ENCODE results near the gene ASB2. TPM values are rescaled to one million over a fixed set of nuclear protein-coding genes. Genes with fewer than 3 reads are reported as not detected.

ASB2 gene
- total RNA-seq, 2 experiments from 2014 or later = 26.4 to 29.1 TPM

DNA sequence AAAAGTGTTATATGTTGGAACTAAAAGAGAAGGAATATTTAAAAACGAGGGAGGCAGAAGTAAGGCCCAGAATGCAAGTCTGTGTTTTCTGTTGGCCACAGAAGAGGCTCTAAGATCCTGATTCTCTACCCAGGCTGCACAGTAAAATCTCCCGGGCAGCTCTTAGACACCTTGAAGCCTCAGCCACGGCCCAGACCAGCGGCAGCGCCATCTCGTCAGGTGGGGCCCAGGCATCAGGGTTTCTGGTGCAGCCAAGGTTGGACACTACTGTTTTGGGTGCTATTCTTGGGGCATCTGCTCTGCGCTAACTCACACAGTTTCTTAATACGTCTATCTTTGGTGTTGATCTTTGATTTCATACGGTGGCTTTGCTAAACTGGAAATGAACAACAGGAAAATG lies 32.4 kb downstream of the ASB2 start:
- H3K36me3 Mint-ChIP-seq = peaks cover 18% of the 10 kb centered on the region
- H3K4me3 Mint-ChIP-seq = no peak overlapping the region
- H3K27ac Mint-ChIP-seq = no peak overlapping the region
- peaks cover 2% of the 10 kb centered on the region for H3K27me3 Mint-ChIP-seq
- no peak for DNase-seq
- H3K4me1 Mint-ChIP-seq = peaks cover 17% of the 10 kb centered on the region
- H3K9me3 Mint-ChIP-seq = no peaks in the 10 kb centered on the region

DNA sequence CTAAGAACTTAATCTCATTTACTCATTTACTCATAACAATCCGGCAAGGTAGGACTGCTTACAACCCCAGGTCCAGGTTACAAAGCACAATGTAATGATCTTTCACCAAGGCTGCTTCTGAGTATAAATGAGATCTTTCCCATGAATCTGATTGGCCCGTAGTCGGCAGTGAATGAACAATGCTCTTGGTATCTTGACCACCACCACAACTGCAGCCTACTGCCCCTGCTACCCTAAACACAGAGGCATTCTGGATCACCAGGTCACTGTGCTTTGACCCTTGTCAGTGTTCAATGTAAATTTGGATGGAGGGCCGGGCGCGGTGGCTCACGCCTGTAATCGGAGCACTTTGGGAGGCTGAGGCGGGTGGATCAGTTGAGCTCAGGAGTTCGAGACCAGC lies 33.3 kb downstream of the ASB2 start:
- peaks cover 16% of the 10 kb centered on the region for H3K4me1 Mint-ChIP-seq

DNA sequence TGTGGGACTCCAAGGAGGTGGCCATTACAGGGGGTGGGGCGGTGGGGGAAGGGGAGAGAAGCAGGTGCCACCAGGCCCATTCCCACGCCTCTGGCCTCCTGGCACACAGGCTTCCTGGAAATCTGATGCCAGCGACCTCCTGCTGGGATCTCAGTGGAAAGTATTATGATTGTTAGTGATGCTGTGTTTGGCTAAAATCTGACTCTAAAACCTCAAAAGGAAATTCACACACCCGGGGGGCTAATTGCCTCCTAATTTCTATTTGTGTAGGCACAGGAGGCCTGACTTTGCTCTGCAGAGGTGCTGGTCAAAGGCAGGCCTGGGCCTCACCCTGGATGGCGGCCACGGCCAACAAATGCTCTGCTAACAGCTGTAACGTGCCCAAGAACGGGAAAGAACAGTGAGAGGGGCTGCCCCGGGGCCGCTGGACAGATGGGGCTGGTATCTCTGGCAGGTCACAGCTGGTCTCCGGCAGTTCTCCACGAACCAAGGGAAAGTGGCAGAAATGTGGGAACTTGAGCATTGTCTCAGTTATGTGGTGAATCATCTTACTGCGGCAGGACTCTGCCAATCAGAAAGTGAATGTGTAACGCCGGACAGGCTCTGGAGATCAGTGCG lies 35.0 kb downstream of the ASB2 start:
- Mint-ChIP-seq H3K4me3 (no peak overlapping the region), H3K27ac (peak overlapping the region; percentile 20), H3K4me1 (peaks cover 16% of the 10 kb centered on the region)

More for the DNA sequence above, 33.3 kb downstream of the ASB2 start:
- DNase-seq = no peak
- peaks cover 18% of the 10 kb centered on the region for H3K36me3 Mint-ChIP-seq
- no peaks in the 10 kb centered on the region for H3K9me3 Mint-ChIP-seq
- peaks cover 10% of the 10 kb centered on the region for H3K27me3 Mint-ChIP-seq
- no peak overlapping the region for H3K27ac Mint-ChIP-seq
- H3K4me3 Mint-ChIP-seq = no peak overlapping the region

DNA sequence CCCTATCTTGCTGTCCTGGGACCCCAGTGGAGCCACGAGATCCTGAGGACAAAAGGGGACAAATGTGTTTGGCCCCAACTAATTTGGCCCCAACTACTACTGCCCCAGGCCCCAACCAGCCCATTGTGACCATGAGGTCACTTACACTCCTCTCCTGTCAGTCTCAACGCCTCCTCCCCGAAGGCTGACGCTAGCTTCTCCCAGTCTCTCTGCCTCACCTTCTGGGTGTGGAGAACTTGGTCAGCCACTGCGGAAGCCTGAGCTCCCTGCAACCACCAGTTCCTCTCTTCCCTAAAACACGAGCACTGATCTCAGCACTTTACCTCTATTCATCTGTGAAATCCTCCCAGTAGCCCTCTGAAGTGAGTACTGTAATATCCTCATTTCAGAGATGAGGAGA lies 35.9 kb downstream of the ASB2 start:
- Mint-ChIP-seq H3K4me3 (no peak overlapping the region), H3K27me3 (peaks cover 20% of the 10 kb centered on the region), H3K27ac (peak overlapping the region; percentile 55), H3K4me1 (peaks cover 17% of the 10 kb centered on the region), H3K9me3 (no peaks in the 10 kb centered on the region), H3K36me3 (peaks cover 19% of the 10 kb centered on the region)
- no peak for DNase-seq

More for the DNA sequence above, 35.0 kb downstream of the ASB2 start:
- peaks cover 20% of the 10 kb centered on the region for H3K27me3 Mint-ChIP-seq
- peaks cover 19% of the 10 kb centered on the region for H3K36me3 Mint-ChIP-seq
- no peak for DNase-seq
- H3K9me3 Mint-ChIP-seq = no peaks in the 10 kb centered on the region

DNA sequence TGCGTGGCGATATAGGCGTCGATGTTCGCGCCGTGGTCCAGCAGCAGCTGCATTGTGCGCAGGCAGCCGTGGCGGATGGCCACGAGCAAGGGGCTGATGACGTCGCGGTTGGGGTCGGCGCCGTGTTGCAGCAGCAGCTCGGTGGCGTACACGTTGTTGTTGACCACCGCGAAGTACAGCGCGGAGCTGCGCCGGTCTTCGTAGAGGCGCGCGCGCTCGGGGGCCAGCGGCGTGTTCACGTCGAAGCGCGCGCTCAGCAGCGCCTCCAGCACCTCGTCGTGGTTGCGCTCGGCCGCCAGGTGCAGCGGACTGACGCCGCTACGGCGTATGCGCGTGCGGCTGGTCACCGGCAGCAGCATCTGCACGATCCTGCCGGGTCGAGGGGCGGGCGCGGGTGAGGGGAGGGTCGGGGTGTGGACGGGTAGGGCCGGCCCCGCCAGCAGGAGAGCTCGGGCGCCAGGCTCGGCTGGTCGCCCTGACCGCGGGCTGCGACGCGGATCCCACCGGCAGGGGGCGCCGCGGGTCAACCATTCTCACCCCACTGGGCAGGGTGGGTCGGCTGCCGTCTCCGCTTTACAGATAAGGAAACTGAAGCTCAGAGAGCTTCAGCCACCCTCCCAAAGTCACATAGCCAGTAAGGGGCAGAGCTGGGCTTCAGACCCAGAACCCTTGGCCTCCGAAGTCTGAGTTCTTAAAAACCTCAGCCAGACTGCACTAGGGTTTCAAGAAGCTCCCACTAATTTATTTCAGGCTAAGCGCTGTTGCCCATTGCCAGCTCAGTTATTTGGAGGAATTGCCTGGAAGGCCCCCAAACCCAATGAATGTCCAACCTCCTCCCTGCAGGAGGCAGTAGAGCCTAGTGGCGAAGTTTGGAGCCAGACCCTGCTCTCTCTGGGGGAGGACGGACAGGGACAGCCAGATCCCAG lies 36.8 kb downstream of the ASB2 start:
- Mint-ChIP-seq H3K4me1 (peaks cover 17% of the 10 kb centered on the region), H3K9me3 (no peaks in the 10 kb centered on the region), H3K4me3 (peak overlapping the region; percentile 42), H3K27me3 (peaks cover 20% of the 10 kb centered on the region), H3K36me3 (peaks cover 19% of the 10 kb centered on the region), H3K27ac (peak overlapping the region; percentile 69)
- peak; percentile 91 for DNase-seq

DNA sequence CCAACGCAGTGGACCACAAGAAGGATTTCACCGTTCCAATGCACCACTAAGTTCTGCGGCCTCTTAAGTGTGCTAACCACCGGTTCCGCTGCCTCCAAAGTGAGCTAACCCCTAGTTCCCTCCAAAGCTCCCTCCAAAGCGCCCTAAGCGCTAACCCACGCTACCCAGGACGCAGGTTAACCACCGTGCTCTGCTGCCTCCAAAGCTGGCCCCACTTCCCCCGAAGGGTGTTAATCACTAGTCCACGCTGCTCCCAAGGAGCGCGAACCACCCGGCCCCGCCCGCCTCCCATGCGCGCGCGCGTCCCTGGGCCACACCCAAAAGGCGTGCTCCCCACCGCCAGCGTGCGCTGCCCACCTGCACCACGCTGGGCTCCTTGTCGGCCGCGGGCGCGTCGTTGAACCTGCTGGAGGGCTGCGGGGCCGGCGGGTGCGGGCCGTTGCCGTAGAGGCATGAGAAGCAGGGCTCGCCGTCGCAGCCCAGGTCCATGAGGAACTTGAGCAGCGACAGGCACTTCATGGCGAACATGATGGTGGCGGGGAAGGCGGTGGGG lies 37.5 kb downstream of the ASB2 start:
- Mint-ChIP-seq H3K4me3 (peak overlapping the region; percentile 42), H3K9me3 (no peaks in the 10 kb centered on the region), H3K4me1 (peaks cover 17% of the 10 kb centered on the region), H3K36me3 (peaks cover 19% of the 10 kb centered on the region), H3K27ac (no peak overlapping the region), H3K27me3 (peaks cover 20% of the 10 kb centered on the region)
- DNase-seq = peak; percentile 27

DNA sequence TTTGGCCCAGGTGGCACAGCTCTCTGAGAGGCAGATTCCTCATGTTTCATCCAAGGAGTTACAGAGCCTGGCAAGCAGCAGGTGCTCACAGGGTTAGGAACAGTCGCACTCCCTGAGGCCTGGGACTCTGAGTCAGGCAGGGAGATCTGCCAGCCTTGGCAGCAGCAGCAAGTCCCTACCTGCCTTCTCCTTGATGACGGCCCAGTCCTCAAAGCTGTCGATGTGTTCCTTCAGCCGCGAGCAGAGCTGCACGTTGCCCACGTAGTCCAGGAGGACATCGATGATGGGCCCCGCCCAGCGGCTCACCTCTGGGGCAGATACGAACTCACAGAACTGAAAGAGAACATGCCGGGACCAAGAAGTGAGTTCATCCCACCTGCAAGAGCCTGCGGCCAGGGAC lies 38.9 kb downstream of the ASB2 start:
- peaks cover 17% of the 10 kb centered on the region for H3K4me1 Mint-ChIP-seq

DNA sequence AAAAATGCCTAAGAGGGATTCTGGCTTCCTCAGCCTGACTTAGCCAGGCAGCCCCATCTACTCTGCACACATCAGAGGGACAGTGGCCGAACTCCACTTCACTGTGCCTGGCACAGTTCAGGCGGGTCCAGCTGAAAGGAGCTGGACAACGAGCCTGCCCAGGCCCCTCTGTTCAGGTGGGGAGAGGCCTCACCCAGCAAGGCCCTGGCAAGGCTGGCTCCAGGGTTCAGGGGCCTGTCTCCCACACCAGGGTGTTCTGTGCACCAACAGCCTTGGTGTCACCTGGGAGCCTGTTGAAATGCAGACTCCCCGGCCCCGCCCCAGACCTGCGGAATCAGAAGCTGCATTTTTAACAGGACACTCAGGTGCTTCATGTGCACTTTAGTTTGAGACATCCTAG lies 39.4 kb downstream of the ASB2 start:
- H3K27me3 Mint-ChIP-seq = peaks cover 20% of the 10 kb centered on the region
- H3K4me1 Mint-ChIP-seq = peaks cover 15% of the 10 kb centered on the region
- H3K27ac Mint-ChIP-seq = no peak overlapping the region

More for the DNA sequence above, 38.9 kb downstream of the ASB2 start:
- H3K27me3 Mint-ChIP-seq = peaks cover 20% of the 10 kb centered on the region
- H3K9me3 Mint-ChIP-seq = no peaks in the 10 kb centered on the region
- no peak for DNase-seq
- no peak overlapping the region for H3K27ac Mint-ChIP-seq
- no peak overlapping the region for H3K4me3 Mint-ChIP-seq
- H3K36me3 Mint-ChIP-seq = peaks cover 17% of the 10 kb centered on the region

DNA sequence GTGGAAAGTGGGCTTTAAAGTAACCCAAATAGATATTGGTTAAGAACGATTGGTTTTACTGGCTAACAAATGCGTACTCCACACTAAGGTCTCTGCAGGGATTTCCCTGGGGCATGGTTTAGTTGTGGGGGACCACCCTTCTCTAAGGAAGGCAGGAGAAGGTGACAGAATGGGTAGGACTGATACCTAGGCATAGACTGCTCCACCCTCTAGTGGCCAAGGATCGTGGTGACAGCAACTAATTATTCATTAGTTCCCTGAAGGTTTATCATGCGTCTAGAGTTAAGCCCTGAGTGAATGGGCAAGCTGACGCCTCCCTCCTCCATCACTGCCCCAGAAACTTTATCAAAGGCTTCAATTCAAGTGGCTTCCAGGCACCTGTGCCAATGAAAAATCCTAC lies 40.1 kb downstream of the ASB2 start:
- Mint-ChIP-seq H3K27me3 (peaks cover 20% of the 10 kb centered on the region), H3K4me1 (peaks cover 12% of the 10 kb centered on the region)

More for the DNA sequence above, 39.4 kb downstream of the ASB2 start:
- DNase-seq = no peak
- Mint-ChIP-seq H3K4me3 (no peak overlapping the region), H3K9me3 (no peaks in the 10 kb centered on the region), H3K36me3 (peaks cover 13% of the 10 kb centered on the region)

DNA sequence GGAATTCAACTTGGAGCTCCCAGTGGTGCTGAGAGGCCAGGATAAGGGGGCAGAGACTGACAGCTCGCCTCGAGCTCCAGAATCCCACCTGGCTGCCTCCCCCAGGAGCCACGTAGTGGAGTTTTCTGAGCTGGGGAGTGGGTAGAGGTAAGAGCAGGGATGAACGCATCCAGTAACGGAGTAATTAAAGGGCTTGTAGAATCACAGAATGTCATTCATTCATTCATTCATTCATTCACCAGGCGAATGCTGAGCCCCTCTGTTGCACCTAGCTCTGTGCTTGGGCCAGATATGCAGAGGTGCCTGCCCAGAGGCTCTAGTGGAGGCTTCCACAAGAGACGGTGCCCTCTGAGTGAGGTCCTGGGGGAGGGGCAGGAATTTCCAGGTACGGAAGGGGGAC lies 41.2 kb downstream of the ASB2 start:
- Mint-ChIP-seq H3K36me3 (peaks cover 4% of the 10 kb centered on the region), H3K4me1 (peaks cover 6% of the 10 kb centered on the region)
- no peak for DNase-seq

More for the DNA sequence above, 40.1 kb downstream of the ASB2 start:
- Mint-ChIP-seq H3K4me3 (no peak overlapping the region), H3K36me3 (peaks cover 11% of the 10 kb centered on the region), H3K27ac (no peak overlapping the region), H3K9me3 (no peaks in the 10 kb centered on the region)
- DNase-seq = no peak

DNA sequence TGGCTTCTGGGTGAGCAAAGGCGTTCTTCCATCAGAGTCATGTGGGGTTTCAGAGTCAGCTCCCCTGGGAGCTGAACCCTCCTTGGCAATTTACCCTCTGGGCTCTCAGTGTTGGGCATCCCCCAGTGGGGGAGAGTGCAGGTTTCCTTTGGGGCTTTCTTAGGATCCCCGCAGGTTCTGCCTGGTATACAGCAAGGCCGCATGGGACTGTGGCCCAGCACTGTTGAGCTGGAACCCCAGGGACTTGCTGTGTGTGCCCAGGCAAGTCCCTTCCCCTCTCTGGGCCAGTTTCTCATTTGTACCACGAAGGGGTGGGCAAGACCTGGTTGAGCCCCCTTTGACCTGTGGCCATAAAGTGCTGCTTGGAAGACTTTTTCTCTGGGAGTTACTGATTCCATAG lies 43.7 kb downstream of the ASB2 start:
- peaks cover 3% of the 10 kb centered on the region for H3K36me3 Mint-ChIP-seq
- peaks cover 1% of the 10 kb centered on the region for H3K4me1 Mint-ChIP-seq
- no peak overlapping the region for H3K4me3 Mint-ChIP-seq
- DNase-seq = no peak
- no peak overlapping the region for H3K27ac Mint-ChIP-seq
- H3K27me3 Mint-ChIP-seq = peaks cover 6% of the 10 kb centered on the region
- no peaks in the 10 kb centered on the region for H3K9me3 Mint-ChIP-seq

More for the DNA sequence above, 41.2 kb downstream of the ASB2 start:
- no peak overlapping the region for H3K4me3 Mint-ChIP-seq
- peaks cover 20% of the 10 kb centered on the region for H3K27me3 Mint-ChIP-seq
- H3K9me3 Mint-ChIP-seq = no peaks in the 10 kb centered on the region
- H3K27ac Mint-ChIP-seq = no peak overlapping the region

DNA sequence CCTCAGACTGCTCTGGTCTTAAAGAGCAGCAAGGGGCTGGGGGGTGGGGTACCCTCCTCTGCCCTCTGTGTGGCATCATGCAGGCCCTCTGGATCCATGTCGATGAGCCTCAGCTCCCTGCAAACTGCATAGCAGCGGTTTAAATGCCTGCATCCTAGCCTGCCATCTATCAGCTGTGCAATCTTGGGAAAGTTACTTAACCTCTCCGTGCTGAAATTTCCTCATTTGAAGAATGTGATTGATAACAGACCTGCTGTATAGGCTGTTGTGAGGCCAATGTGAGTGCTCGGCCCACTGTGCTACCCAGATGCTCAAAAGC lies 45.4 kb downstream of the ASB2 start:
- no peaks in the 10 kb centered on the region for H3K4me1 Mint-ChIP-seq
- H3K27ac Mint-ChIP-seq = no peak overlapping the region
- H3K9me3 Mint-ChIP-seq = no peaks in the 10 kb centered on the region
- no peaks in the 10 kb centered on the region for H3K36me3 Mint-ChIP-seq
- H3K4me3 Mint-ChIP-seq = no peak overlapping the region
- H3K27me3 Mint-ChIP-seq = no peaks in the 10 kb centered on the region
- no peak for DNase-seq

DNA sequence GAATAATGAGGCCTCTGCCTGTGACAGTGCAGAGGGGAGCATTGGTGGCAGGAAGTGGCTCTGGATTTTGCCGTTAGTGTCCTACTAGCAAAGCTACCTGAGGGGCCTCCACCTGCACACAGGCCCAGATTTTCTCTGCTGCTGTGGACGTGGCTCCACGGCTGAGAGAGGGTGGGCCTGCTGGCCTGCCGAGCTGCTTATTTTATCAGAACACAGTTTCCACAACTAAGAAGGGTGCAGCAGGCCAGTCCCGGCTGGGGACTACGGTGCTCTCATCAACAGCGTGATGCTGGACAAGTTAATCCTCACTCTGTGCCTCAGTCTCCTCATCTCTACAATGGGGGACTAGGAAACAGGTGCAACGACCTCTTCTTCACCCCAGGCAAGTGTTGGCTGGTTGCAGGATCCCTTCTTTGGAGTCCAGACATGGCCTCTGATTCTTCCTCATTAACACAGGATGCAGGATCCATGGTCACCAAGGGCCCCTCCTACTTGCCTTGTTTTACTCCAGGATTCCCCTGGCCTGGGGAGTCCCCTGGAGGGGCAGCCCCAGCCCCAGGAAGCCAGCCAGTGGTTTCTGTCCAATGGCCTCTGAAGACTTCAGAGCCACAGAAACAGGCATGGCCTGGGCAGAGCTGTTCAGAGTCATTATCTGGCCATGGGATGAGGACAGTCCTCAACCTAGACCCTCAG lies 45.9 kb downstream of the ASB2 start:
- no peaks in the 10 kb centered on the region for H3K27me3 Mint-ChIP-seq
- DNase-seq = no peak
- H3K4me1 Mint-ChIP-seq = no peaks in the 10 kb centered on the region
- H3K27ac Mint-ChIP-seq = no peak overlapping the region
- H3K9me3 Mint-ChIP-seq = no peaks in the 10 kb centered on the region
- no peak overlapping the region for H3K4me3 Mint-ChIP-seq
- H3K36me3 Mint-ChIP-seq = no peaks in the 10 kb centered on the region

DNA sequence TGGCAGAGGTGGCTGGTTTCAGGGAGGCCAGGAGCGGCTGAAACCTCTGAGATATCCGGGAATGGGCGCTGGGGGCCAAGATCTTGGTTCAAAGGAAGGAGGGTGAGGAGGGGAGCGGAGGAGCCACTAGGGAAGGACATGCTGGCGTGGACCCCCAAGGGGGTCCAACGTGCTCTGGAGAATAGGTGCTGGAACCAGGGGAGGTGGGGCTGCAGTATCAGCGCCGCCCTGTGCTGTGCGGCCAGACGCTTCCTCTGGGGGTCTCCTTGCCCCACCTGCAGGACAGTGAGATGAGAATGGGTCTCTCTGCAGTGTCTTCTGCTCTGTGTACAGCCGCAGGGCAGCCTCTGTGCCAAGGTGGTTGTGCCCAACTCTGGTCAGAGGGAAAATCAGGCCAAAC lies 46.7 kb downstream of the ASB2 start:
- no peaks in the 10 kb centered on the region for H3K36me3 Mint-ChIP-seq
- H3K4me3 Mint-ChIP-seq = no peak overlapping the region
- H3K4me1 Mint-ChIP-seq = no peaks in the 10 kb centered on the region
- no peaks in the 10 kb centered on the region for H3K9me3 Mint-ChIP-seq
- no peaks in the 10 kb centered on the region for H3K27me3 Mint-ChIP-seq
- no peak overlapping the region for H3K27ac Mint-ChIP-seq
- no peak for DNase-seq

DNA sequence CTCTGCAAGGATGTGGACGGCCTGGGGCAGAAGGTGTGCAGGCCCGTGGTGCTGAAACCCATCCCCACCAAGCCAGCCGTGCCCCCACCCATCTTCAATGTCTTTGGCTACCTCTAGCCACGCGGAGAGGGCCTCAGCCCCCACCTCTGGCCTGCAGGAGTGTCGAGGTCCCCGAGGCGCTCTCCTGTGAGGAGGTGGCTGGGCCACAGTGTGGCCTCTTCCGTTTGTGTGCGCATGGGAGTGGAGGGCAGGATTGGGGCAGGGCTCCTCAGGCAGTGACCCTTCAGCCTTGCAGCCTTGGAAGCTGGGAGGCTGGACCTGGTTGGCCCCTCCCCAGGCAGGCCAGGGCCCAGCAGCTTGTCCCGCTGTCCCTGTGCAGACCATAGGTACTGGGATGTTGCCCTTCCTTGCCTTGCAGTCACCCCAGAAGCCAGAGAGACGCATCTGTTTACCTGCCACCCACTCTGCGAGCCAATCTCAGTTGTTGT lies 47.3 kb downstream of the ASB2 start:
- Mint-ChIP-seq H3K4me1 (no peaks in the 10 kb centered on the region), H3K27me3 (no peaks in the 10 kb centered on the region), H3K36me3 (no peaks in the 10 kb centered on the region), H3K9me3 (no peaks in the 10 kb centered on the region), H3K27ac (no peak overlapping the region), H3K4me3 (no peak overlapping the region)
- DNase-seq = no peak

All from activated naive CD8-positive, alpha-beta T cell treated with anti-CD3 and anti-CD28 coated beads for 36 hours (primary cell).